Measurements from ENCODE around the gene ASB6.

Gene ASB6

DNA sequence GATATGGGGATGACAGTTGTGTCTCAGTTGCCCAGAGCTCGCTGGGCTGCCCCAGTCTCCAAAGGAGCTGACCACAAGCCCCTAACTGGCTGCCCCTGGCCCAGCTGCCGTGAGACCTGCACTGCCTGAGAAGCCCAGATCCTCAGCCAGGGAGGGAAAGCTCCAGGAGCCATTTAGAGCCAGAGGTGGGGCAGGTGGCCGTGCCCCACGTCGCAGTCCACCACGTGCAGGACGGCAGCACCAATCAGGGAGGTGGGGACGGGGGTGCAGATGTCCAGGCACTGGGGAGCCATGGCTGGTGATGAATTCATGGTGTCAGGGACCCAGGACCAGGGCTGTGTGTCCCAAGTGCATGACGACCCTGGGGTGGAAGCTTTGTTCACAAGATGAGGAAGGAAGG lies 36.9 kb upstream of the ASB6 start:
- H3K4me2 ChIP-seq (ENCODE audit: low read depth, low read length, poor library complexity, severe bottlenecking) = no peak overlapping the region
- no peaks in the 10 kb centered on the region for H3K27me3 ChIP-seq (ENCODE audit: low read length)

GRCh38 chr9:129677456-129677855 lies 35.5 kb upstream of the ASB6 start:
- Histone ChIP-seq H3K4me2 (ENCODE audit: low read depth, low read length, poor library complexity, severe bottlenecking) (no peak overlapping the region), H3K9me3 (ENCODE audit: insufficient read depth, low read length) (no peaks in the 10 kb centered on the region), H4K20me1 (ENCODE audit: low read depth, low read length) (no peaks in the 10 kb centered on the region), H3K79me2 (ENCODE audit: insufficient read depth, low read length) (no peaks in the 10 kb centered on the region), H3K27ac (ENCODE audit: low read depth, low read length) (no peak overlapping the region), H3K9me2 (replicated peaks; ENCODE audit: insufficient read depth, low read length) (no peaks in the 10 kb centered on the region), H2AFZ (ENCODE audit: low read depth, low read length, severe bottlenecking) (no peak overlapping the region), H3F3A (ENCODE audit: insufficient read depth) (no peaks in the 10 kb centered on the region), H3K9ac (ENCODE audit: low read length) (no peak overlapping the region), H3K27me3 (ENCODE audit: low read length) (no peaks in the 10 kb centered on the region), H3K4me3 (ENCODE audit: insufficient read depth, low read length, poor library complexity, severe bottlenecking) (no peak overlapping the region), H3K36me3 (ENCODE audit: low read length) (no peaks in the 10 kb centered on the region)
- TF ChIP-seq EZH2phosphoT487 (conservative IDR thresholded peaks at IDR 0.05; ENCODE audit: low read length) (no peak), CTCF (IDR thresholded peaks at IDR 0.05; ENCODE audit: insufficient read depth, low read length, poor library complexity, severe bottlenecking) (no peak)

More for the DNA sequence above, 36.9 kb upstream of the ASB6 start:
- no peak overlapping the region for H2AFZ ChIP-seq (ENCODE audit: low read depth, low read length, severe bottlenecking)
- no peak overlapping the region for H3K4me3 ChIP-seq (ENCODE audit: insufficient read depth, low read length, poor library complexity, severe bottlenecking)
- H3F3A ChIP-seq (ENCODE audit: insufficient read depth) = no peaks in the 10 kb centered on the region
- no peak for TF ChIP-seq CTCF (IDR thresholded peaks at IDR 0.05; ENCODE audit: insufficient read depth, low read length, poor library complexity, severe bottlenecking)
- TF ChIP-seq EZH2phosphoT487 (conservative IDR thresholded peaks at IDR 0.05; ENCODE audit: low read length) = no peak
- H3K36me3 ChIP-seq (ENCODE audit: low read length) = no peaks in the 10 kb centered on the region
- no peaks in the 10 kb centered on the region for H4K20me1 ChIP-seq (ENCODE audit: low read depth, low read length)
- H3K9ac ChIP-seq (ENCODE audit: low read length) = no peak overlapping the region
- H3K27ac ChIP-seq (ENCODE audit: low read depth, low read length) = no peak overlapping the region
- no peaks in the 10 kb centered on the region for H3K79me2 ChIP-seq (ENCODE audit: insufficient read depth, low read length)
- no peaks in the 10 kb centered on the region for H3K9me2 ChIP-seq (replicated peaks; ENCODE audit: insufficient read depth, low read length)
- no peaks in the 10 kb centered on the region for H3K9me3 ChIP-seq (ENCODE audit: insufficient read depth, low read length)

- Histone ChIP-seq H3K27ac (ENCODE audit: low read depth, low read length) (no peak overlapping the region), H4K20me1 (ENCODE audit: low read depth, low read length) (no peaks in the 10 kb centered on the region), H3K9me3 (ENCODE audit: insufficient read depth, low read length) (no peaks in the 10 kb centered on the region), H3F3A (ENCODE audit: insufficient read depth) (no peaks in the 10 kb centered on the region), H3K27me3 (ENCODE audit: low read length) (no peaks in the 10 kb centered on the region), H3K4me2 (ENCODE audit: low read depth, low read length, poor library complexity, severe bottlenecking) (no peak overlapping the region), H3K36me3 (ENCODE audit: low read length) (no peaks in the 10 kb centered on the region), H3K9ac (ENCODE audit: low read length) (no peak overlapping the region), H3K79me2 (ENCODE audit: insufficient read depth, low read length) (no peaks in the 10 kb centered on the region), H3K9me2 (replicated peaks; ENCODE audit: insufficient read depth, low read length) (no peaks in the 10 kb centered on the region), H3K4me3 (ENCODE audit: insufficient read depth, low read length, poor library complexity, severe bottlenecking) (no peak overlapping the region), H2AFZ (ENCODE audit: low read depth, low read length, severe bottlenecking) (no peak overlapping the region)
- TF ChIP-seq EZH2phosphoT487 (conservative IDR thresholded peaks at IDR 0.05; ENCODE audit: low read length) (no peak), CTCF (IDR thresholded peaks at IDR 0.05; ENCODE audit: insufficient read depth, low read length, poor library complexity, severe bottlenecking) (no peak)
These were observed 35.0 kb upstream of the ASB6 start for GRCh38 chr9:129676975-129677374.

Measured in SU-DHL-6 (cell line).